GM19099 (cell line): Measurements from ENCODE around the gene MYO9A.

Source experiments
- POLR2A ChIP-seq: IDR thresholded peaks from 3 replicates; pipeline ENCODE4 v1.6.1; 2011; ENCODE audit warnings: low read depth; ENCODE audit not compliant: insufficient read length; ENCODE audit errors: extremely low read depth

MYO9A gene

DNA sequence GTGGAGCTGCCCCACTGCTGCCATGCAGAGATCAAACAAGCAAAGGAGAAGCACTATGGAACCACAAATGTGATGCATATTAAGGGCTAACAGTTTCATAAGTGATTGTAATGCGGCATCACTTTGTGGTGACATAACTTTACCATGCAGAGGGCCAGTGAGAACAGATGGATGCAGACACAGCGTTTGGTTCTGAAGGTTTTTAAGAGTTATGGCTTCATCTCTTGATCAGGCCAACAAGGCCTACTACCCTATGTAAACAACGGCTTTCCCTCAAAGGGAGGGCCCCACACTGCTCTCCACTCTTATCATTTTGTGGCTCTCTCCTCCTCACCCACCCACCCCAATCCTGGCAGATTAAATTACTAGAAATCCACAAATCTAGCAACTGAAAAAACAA lies 294.1 kb downstream of the MYO9A start:
- no peak for TF ChIP-seq POLR2A

DNA sequence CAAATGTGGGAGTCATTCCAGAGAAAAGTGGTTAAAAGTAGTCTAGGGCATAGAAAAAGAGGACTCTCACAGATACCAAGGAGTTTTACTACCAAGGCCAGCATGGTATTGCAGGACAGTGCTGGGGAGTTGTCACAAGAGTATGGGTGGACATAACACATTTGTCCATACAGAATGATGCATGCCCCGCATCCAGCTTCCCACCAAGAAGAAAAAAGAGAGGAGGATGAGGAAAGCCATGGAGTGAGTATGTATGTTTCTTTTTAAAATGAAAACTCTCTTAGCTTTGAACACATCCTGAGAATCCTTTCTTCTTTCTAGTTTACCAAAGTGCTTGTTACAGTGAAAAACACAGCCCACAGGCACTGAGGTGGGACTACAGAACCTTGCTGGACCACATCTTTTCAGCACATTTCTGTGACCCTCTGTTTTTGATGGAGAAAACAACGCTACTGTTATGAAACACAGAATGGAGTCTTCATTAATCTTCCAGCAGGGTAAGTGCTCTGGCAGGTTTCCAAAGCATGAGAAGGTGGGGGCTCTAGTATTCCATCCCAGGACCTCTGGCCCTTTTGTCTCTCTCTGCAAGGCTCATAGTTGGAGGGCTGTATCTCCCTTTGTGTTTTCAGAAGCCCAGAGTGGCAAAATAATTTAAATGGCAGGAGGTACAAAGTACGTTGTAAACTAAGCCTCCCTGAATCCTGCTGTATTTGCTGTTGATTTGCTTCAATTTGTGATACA lies 294.9 kb downstream of the MYO9A start:
- no peak for TF ChIP-seq POLR2A

DNA sequence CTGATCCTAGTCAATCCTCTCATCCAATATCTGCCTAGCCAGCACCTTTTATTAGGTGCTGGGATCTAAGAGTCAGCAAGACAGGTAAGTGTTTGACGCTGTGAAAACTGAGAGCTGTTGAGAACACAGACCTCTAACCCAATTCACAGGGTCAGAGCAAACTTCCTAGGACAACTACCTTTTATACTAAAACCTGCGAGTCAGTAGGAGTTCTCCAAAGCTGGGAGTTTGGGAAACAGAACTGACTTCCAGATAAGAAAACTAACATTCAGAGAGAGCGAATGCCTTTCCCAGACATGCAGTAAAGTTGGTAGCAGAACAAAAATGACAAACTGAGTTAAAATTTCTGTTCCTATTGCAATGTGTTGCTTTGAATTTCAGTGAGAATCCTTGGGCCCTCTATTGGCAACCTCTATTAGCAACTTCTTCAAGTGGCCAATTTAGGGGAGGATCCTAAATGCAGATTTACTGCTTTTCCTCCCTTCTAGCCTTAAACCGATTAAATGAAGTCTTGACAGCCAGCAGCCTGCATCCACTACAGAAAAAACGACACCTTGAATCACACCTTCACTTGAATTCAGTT lies 296.3 kb downstream of the MYO9A start:
- TF ChIP-seq POLR2A = no peak

DNA sequence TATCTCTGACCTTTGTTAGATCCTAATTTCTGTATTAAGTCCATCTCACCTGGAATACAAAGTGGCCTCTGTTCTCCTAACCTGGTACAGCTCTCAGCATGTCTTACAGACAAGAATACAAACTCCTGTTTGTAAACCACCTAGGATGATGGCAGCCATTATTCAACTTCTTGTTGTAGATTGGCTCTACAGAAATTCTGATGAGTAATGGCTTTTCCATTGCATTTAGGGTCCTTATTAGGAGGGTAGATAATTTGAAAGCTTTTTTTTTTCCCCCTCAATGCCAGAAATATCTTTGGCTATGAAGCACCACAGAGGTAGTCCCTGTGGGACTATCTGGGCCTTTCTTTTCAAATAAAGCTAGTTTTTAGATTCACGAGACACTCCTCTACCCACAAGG lies 297.8 kb downstream of the MYO9A start:
- TF ChIP-seq POLR2A = no peak

DNA sequence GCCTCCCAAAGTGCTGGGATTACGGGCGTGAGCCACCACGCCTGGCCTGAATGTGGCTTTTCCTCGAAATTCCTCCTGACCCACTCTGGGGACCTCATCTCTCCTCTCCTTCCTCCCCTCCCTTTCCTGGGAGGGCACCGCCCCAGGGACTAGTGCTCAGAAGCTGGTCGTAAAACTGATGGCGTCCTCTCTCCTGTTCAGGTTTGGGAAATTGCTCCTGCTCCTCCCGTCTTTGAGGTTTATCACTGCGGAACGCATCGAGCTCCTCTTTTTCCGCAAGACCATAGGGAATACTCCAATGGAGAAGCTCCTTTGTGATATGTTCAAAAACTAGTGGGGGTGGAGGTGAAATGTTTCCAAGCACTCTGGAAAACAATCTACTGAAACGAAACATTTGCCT lies 300.6 kb downstream of the MYO9A start:
- TF ChIP-seq POLR2A = no peak

DNA sequence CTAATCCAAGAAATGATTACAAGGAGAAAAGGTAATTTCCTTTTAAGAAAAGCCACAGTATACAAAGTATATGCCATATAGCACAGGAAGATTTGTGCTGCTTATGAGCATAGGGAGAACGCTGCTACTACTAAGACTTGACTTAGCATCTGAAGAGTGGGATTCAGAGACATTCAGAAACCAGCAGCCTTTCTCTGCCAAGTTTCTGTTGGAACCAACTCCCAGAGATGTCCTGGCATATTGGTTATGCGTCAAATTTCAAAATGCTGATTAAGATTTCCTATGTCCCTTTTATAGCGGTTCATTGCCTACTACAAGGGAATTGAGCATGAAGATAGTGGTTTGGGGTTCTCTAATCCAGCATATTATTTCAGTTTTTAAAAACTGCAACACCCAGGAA lies 302.6 kb downstream of the MYO9A start:
- no peak for TF ChIP-seq POLR2A

DNA sequence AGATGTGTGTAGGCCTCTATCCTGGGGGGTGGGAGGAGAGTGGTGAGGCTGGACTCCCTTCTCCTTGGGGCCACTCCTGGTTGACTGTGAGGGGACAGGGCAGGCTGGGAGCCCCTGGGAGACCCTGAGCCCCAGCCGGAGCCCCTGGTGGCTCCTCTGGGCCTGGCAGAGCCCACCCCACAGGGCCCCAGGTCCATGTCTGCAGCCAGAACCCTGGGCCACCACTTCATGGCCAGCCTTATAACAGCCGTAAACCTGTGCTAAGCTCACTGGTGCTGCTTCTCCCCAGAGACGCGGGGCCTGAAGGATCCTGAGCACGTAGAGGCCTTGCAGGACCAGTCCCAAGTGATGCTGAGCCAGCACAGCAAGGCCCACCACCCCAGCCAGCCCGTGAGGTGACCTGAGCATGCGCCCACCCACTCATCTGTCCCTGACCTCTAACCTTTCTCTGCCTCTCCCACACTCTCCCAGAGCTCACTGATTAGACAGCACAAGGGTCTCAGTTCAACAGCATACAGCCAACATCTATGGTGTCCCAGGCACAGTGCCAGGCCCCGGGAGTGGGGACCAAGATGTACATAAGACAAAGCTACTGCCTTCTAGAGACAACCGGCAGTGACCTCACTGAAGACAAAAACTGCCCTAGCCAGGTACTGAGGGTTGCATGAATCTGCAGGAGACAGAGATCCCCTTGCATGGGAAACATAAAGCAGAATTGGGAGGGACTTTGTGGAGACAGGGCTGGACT lies 304.1 kb downstream of the MYO9A start:
- TF ChIP-seq POLR2A = no peak

DNA sequence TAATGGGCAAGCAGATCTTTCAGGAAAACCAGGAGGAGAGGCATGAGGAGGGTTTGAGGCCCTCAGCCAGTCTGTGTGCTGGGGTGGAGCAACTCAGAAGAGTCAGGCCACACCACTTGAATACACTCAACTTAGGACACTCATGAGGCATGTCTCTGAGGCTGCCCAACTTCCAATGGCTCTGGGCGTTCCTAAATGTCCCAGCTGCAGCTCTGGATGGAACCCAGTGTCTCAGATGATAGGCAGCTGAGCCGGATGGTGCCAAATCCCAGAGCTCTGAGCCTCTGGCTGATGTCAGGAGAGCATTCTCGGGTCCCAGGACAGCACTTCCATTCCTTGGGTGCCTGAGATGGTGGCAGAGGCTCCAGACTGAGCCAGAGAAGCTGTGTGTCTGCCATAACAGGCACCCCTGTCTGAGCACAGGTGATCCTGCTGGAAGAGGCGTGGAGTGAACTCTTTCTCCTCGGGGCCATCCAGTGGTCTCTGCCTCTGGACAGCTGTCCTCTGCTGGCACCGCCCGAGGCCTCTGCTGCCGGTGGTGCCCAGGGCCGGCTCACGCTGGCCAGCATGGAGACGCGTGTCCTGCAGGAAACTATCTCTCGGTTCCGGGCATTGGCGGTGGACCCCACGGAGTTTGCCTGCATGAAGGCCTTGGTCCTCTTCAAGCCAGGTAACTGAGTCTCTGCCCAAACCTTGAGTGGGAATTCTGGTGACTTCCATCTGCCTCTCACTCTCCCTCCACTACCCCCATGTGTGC lies 304.8 kb downstream of the MYO9A start:
- no peak for TF ChIP-seq POLR2A

DNA sequence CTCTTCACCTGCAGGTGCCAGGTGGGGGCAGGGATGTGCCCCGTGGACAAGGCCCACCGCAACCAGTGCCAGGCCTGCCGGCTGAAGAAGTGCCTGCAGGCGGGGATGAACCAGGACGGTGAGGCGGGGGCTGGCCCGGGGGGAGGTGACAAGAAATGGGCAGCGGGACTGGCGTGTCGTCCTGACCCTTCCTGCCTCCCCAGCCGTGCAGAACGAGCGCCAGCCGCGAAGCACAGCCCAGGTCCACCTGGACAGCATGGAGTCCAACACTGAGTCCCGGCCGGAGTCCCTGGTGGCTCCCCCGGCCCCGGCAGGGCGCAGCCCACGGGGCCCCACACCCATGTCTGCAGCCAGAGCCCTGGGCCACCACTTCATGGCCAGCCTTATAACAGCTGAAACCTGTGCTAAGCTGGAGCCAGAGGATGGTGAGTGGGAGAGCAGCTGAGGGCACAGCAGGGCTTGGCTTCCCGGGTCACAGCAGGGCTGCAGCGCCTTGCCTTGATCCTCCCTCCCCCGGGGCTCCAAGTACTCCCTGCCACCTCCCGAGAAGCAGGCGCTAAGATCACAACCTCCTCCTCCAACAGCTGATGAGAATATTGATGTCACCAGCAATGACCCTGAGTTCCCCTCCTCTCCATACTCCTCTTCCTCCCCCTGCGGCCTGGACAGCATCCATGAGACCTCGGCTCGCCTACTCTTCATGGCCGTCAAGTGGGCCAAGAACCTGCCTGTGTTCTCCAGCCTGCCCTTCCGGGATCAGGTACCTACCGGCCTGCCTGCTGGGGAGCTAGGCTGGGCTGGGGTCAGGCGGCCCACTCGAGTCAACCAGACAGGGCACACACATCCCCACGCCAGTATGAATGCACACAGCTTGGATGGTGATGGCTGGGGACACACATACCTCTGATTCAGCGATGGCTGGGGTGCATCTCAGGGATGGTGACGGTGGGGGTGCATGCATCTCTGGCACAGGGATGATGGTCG lies 305.9 kb downstream of the MYO9A start:
- TF ChIP-seq POLR2A = no peak

DNA sequence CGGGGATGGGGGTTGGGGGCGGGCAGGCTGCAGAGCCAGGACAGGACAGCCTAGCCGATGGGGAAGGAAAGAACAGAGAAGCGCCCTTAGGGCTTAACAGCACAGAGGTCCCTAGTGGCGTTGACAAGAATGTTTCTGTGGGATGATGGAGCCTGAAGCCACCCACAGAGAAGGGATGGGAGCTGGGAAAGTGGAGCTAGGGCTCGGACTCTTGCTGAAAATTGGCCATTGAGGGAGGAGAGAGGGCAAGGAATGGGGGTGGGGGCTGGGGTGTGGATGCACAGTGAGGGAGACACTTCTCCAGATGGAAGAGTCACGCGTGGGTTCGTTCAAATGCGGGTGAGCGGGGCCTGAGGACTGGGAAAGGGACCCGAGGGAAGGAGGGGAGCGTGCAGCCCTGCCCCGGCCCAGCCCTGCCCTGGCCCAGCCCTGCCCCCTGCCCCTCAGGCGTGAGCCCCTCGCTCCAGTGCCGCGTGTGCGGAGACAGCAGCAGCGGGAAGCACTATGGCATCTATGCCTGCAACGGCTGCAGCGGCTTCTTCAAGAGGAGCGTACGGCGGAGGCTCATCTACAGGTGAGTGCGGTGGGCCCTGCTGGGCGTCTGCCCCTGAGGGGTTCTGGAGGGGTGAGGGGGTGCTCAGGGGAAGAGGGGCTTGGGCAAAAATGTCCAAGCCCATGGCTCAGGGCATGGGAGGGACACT lies 306.8 kb downstream of the MYO9A start:
- TF ChIP-seq POLR2A = no peak

DNA sequence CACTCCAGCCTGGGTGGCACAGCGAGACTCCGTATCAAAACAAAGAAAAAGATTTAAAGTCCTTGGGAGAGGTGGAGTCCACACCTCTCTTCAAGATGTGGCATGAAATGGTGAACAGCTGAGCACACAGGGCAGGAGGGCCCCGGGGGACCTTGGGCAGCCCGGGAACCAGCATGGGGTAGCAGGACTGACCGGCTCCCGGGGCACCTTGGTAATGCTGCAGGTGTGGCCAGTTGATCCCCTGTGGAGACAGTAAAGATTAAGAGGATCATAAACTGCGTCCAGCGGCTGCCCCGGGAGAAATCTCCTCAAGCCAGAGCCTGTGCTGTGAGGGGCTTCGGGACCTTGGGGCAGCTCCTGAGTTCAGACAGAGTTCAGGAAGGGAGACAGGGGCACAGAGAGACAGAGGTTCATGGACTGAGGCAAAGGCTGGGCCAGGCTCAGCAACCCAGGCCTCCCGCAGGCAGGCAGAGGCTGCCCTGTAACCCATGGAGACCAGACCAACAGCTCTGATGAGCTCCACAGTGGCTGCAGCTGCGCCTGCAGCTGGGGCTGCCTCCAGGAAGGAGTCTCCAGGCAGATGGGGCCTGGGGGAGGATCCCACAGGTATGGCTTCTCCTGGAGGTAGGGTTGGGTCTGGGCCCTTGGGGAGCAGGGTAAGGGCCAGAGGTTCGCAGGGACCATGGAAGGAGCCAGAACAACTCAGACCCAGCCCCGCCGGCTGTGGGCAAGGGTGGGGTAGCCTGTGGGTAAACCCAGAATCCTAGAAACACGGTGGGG lies 307.5 kb downstream of the MYO9A start, which contains the start of gene NR2E3:
Gene NR2E3 (plus strand): TSS at position 299 of the 780 bp plus-strand sequence. CDS start 190 bp downstream, at position 489.
- no peak for TF ChIP-seq POLR2A

DNA sequence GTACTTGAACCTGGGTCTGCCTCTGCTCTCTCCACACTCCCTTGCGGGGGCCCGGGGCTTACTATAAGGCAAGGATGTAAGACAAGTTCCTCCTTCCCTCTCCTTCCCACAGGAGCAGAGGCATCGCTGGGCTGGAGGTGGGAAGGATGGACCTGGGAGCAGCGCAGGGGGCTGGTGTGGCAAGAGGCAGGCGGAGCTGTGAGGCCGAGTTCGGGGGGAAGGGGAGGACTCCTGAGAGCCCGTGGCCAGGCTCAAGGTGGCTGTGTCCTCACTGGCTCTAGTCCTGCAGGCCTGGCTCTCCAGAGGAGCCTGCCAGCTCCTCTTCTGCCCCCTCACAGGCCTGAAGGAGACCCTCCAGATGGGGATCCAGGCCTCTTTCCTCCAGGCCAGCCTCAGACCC lies 308.6 kb downstream of the MYO9A start:
- no peak for TF ChIP-seq POLR2A

DNA sequence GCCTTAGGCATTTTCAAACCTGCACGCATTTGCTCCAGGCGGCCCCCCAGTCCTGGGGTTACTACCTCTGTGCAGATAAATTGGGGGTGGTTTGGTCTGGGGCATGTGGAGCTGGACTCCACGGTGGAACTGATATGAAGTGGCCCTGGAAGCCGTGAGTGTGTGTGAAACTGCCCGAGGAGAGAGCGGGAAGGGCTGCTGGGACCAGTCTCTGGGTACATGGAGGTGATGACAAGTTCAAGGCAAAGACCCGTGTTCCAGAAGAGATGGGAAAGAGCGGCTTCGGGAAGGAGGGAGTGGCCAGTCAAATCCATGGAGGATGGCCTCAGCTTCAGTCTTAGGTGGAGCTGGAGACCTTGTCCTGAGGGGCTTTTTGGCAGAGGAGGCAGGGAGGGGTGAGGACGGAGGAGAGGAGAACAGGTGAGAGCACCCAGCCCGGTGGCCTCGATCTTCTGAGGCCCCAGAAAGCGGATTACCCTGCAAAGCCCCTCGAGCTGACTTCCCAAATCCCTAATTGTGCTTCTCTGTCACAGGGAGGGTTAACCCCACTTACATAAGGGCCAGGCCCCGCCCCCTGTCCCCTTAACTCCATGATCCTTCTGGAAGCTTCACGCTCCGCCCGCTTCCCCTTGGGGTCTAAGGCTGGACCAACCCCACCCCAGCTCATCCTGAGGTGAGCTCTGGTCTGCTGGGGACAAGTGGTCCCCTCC lies 309.5 kb downstream of the MYO9A start:
- no peak for TF ChIP-seq POLR2A

DNA sequence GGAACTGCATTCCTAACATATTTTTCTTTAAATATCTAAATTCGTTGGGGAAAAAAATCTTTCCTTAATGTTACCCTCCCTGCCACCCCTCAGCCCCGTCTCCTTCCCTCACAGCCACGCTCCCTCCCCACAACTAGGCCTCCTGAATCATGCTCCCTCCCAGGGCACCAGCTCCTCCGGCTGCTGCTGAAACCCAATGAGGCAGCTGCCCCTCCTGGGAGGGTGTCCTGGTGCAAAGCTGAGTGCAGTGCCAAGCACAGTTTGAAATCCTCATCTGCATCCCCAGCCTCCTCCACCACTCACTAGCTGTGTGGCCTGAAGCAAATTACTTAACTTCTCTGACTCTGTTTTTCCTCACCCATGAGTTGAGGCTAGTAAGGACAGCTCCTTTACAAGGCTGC lies 310.3 kb downstream of the MYO9A start:
- no peak for TF ChIP-seq POLR2A
